Right lobe of liver (tissue), 4 donors: ENCODE results near the gene ARHGAP44.
"Not testable (repeated sequence)": the region's sequence is repeated elsewhere in the genome, so short reads cannot be mapped to it uniquely, and the experiment has no call there.

Experiments used
- CTCF ChIP-seq, 4 donors: fragments of 200-600 bp in 3 of 4; fragments of 450-650 bp in 1 of 4; IDR thresholded peaks; one replicate each; pipeline versions ENCODE4 v1.5.1 to v1.8.0; 2016 to 2022; ENCODE audit warnings: antibody characterized with exemption in 4 of 4, mild to moderate bottlenecking in 2 of 4
- POLR2A ChIP-seq: fragments of 450-650 bp; IDR thresholded peaks from one replicate; pipeline ENCODE4 v1.6.1; 2017; ENCODE audit warnings: antibody characterized with exemption, mild to moderate bottlenecking
- donor health status: DM: no; HTN: no; CAD: no.
- donor health status: DM: no; HTN: no; CAD: no.
- donor health status: DM: no; HTN: yes; CAD: no.

- TF ChIP-seq CTCF (IDR thresholded peaks at IDR 0.05); POLR2A: not testable (repeated sequence)
These were observed 189.5 kb downstream of the ARHGAP44 start for GRCh38 chr17:12978787-12979186.
